VCaP (cell line): ENCODE results near the gene C1QTNF2.

Experiments used
- H3K27ac ChIP-seq: fragments of 450-650 bp; 2 replicates; pipeline ENCODE4 v1.5.1; 2017
- CTCF ChIP-seq: fragments of 450-650 bp; conservative IDR thresholded peaks from 2 replicates; pipeline ENCODE4 v1.5.1; 2017; ENCODE audit warnings: mild to moderate bottlenecking, moderate library complexity

C1QTNF2 gene

GRCh38 chr5:160324886-160325285 lies 45.5 kb downstream of the C1QTNF2 start:
- no peak for TF ChIP-seq CTCF
- no peak overlapping the region for H3K27ac ChIP-seq

- no peak overlapping the region for H3K27ac ChIP-seq
- TF ChIP-seq CTCF, result no peak
Measured at GRCh38 chr5:160318409-160318808, 52.0 kb downstream of the C1QTNF2 start.

GRCh38 chr5:160317434-160317833 lies 53.0 kb downstream of the C1QTNF2 start:
- no peak for TF ChIP-seq CTCF
- H3K27ac ChIP-seq, result no peak overlapping the region

GRCh38 chr5:160315968-160316367 lies 54.5 kb downstream of the C1QTNF2 start:
- no peak for TF ChIP-seq CTCF
- H3K27ac ChIP-seq, result 0 out of 2 replicates have a peak overlapping the region, but pooled peaks have one; percentile 11

GRCh38 chr5:160312960-160313727 lies 57.3 kb downstream of the C1QTNF2 start:
- no peak overlapping the region for H3K27ac ChIP-seq
- no peak for TF ChIP-seq CTCF

- H3K27ac ChIP-seq, result no peak within 1 kb of the TSS
- no peak for TF ChIP-seq CTCF
Measured at GRCh38 chr5:160312134-160312959, 58.1 kb downstream of the C1QTNF2 start, which contains the start of gene CCNJL. Gene CCNJL, minus strand, starts transcription at chr5:160312564. Its CDS starts 641 bp downstream, at chr5:160311923.

- no peak overlapping the region for H3K27ac ChIP-seq
- TF ChIP-seq CTCF, result no peak
Measured at GRCh38 chr5:160311491-160312133, 58.8 kb downstream of the C1QTNF2 start.
